Gastrocnemius medialis (tissue), 4 donors: ENCODE measurements around the gene ADTRP. TPM values are rescaled to one million over a fixed set of nuclear protein-coding genes. Genes with fewer than 3 reads are reported as not detected.

Source experiments
- ATAC-seq, 2 donors: fragments of 150-250 bp; one replicate each; pipeline ENCODE4 v1.9.1; 2016
- DNase-seq, 2 donors: peaks; one replicate each; pipeline ENCODE4 v3.0.0-alpha.2; 2019
- H3K27ac ChIP-seq, 4 donors: fragments of 200-600 bp; sonication (generic); 1 replicate in 1 of 4; 2 replicates in 3 of 4; pipeline ENCODE4 v1.5.1; 2016 to 2018; ENCODE audit warnings: mild to moderate bottlenecking in 2 of 4, moderate library complexity in 1 of 4
- H3K27me3 ChIP-seq, 3 donors: fragments of 200-600 bp; sonication (generic) in 2 of 3; 1 replicate in 1 of 3; 2 replicates in 2 of 3; pipeline versions ENCODE4 v1.5.1 to v1.6.0; 2016 to 2019; ENCODE audit warnings: mild to moderate bottlenecking in 1 of 3, moderate library complexity in 1 of 3
- H3K36me3 ChIP-seq, 2 donors: fragments of 200-600 bp; sonication (generic) in 1 of 2; one replicate each; pipeline ENCODE4 v1.5.1; 2017 to 2018
- H3K4me1 ChIP-seq, 2 donors: fragments of 200-600 bp; sonication (generic) in 1 of 2; one replicate each; pipeline ENCODE4 v1.5.1; 2016 to 2017; ENCODE audit warnings: mild to moderate bottlenecking in 2 of 2
- H3K4me3 ChIP-seq, 4 donors: fragments of 200-600 bp; sonication (generic) in 3 of 4; 1 replicate in 1 of 4; 2 replicates in 3 of 4; pipeline ENCODE4 v1.5.1; 2016 to 2019; ENCODE audit warnings: mild to moderate bottlenecking in 2 of 4
- H3K9me3 ChIP-seq, 3 donors: fragments of 200-600 bp; sonication (generic) in 2 of 3; 1 replicate in 1 of 3; 2 replicates in 2 of 3; pipeline ENCODE4 v1.5.1; 2016 to 2019
- CTCF ChIP-seq, 5 experiments: fragments of 450-650 bp in 3 of 5; fragments of 200-600 bp in 2 of 5; sonication (generic) in 2 of 5; IDR thresholded peaks in 4 of 5; conservative IDR thresholded peaks in 1 of 5; 1 replicate in 4 of 5; 2 replicates in 1 of 5; pipeline ENCODE4 v1.5.1; 2016 to 2019; ENCODE audit warnings: antibody characterized with exemption in 5 of 5, mild to moderate bottlenecking in 3 of 5, moderate library complexity in 3 of 5
- POLR2A ChIP-seq, 2 donors: fragments of 450-650 bp; IDR thresholded peaks; one replicate each; pipeline ENCODE4 v1.6.1; 2017; ENCODE audit warnings: antibody characterized with exemption in 2 of 2, mild to moderate bottlenecking in 2 of 2, moderate library complexity in 2 of 2
- in situ Hi-C, 4 donors: fragments of 200-750 bp; cut with MboI; loops; one replicate each; pipeline versions ENCODE4 v1.15.0 to v1.8.0; 2017; ENCODE audit warnings: low sequenced_read_pairs in 4 of 4
- intact Hi-C: fragments of 100-400 bp; cut with DNase I; formaldehyde crosslinking; loops from one replicate; pipeline ENCODE4 v1.15.1; 2023; ENCODE audit warnings: low total_unique reads
- total RNA-seq, 4 donors: library from RNA; depleted of rRNA; stranded (reverse); fragments of >200 nt; gene quantifications; one replicate each; pipeline versions ENCODE4 v1.1.0 to v1.2.3, GENCODE V29; 2016

ADTRP gene
- total RNA-seq = under 1 TPM in 2 of 4 donors, not detected in 2; 0.31 to 0.73 TPM

GRCh38 chr6:11778648-11779328, at the start of gene ADTRP:
TSS of gene ADTRP (minus strand) at chr6:11778803. CDS start at chr6:11778759, 44 bp downstream.
- intact Hi-C loops = no loop called here

GRCh38 chr6:11826779-11827178, 48.2 kb upstream of the ADTRP start:
- Histone ChIP-seq H3K4me1 (no peaks in the 10 kb centered on the region), H3K27me3 (no peaks in the 10 kb centered on the region), H3K4me3 (no peak overlapping the region), H3K27ac (no peak overlapping the region), H3K36me3 (no peaks in the 10 kb centered on the region), H3K9me3 (no peaks in the 10 kb centered on the region)
- in situ Hi-C loops = no loop called here
- no peak for DNase-seq
- no peak for ATAC-seq
- TF ChIP-seq CTCF (IDR thresholded peaks at IDR 0.05 in 4 of 5, conservative IDR thresholded peaks at IDR 0.05 in 1 of 5) (no peak), POLR2A (IDR thresholded peaks at IDR 0.05) (no peak)
- intact Hi-C loops = no loop called here

More at GRCh38 chr6:11778648-11779328, at the start of gene ADTRP:
- H3K36me3 ChIP-seq = no peaks in the 10 kb centered on the region
- H3K4me3 ChIP-seq = no peak within 1 kb of the TSS
- DNase-seq (no peak), ATAC-seq (peak in 1 of 2 donors; percentile 18)
- TF ChIP-seq CTCF (IDR thresholded peaks at IDR 0.05 in 4 of 5, conservative IDR thresholded peaks at IDR 0.05 in 1 of 5) (no peak), POLR2A (IDR thresholded peaks at IDR 0.05) (no peak)
- no peaks in the 10 kb centered on the region for H3K27me3 ChIP-seq
- no peaks in the 10 kb centered on the region for H3K9me3 ChIP-seq
- no peak within 1 kb of the TSS for H3K27ac ChIP-seq
- in situ Hi-C loops = no loop called here
- H3K4me1 ChIP-seq = no peaks in the 10 kb centered on the region

GRCh38 chr6:11824986-11825385, 46.4 kb upstream of the ADTRP start:
- TF ChIP-seq CTCF (IDR thresholded peaks at IDR 0.05 in 4 of 5, conservative IDR thresholded peaks at IDR 0.05 in 1 of 5) (no peak), POLR2A (IDR thresholded peaks at IDR 0.05) (no peak)
- H3K4me1 ChIP-seq = no peaks in the 10 kb centered on the region
- H3K36me3 ChIP-seq = no peaks in the 10 kb centered on the region
- H3K27me3 ChIP-seq = no peaks in the 10 kb centered on the region
- DNase-seq (no peak), ATAC-seq (no peak)
- no peaks in the 10 kb centered on the region for H3K9me3 ChIP-seq
- H3K27ac ChIP-seq = no peak overlapping the region
- intact Hi-C loops (no loop called here), in situ Hi-C loops (no loop called here)
- H3K4me3 ChIP-seq = no peak overlapping the region

GRCh38 chr6:11822346-11822745, 43.7 kb upstream of the ADTRP start:
- intact Hi-C loops (no loop called here), in situ Hi-C loops (no loop called here)
- Histone ChIP-seq H3K36me3 (no peaks in the 10 kb centered on the region), H3K4me3 (no peak overlapping the region), H3K27me3 (no peaks in the 10 kb centered on the region), H3K9me3 (no peaks in the 10 kb centered on the region), H3K4me1 (no peaks in the 10 kb centered on the region), H3K27ac (no peak overlapping the region)
- DNase-seq (no peak), ATAC-seq (no peak)
- TF ChIP-seq CTCF (IDR thresholded peaks at IDR 0.05 in 4 of 5, conservative IDR thresholded peaks at IDR 0.05 in 1 of 5) = no peak
- TF ChIP-seq POLR2A (IDR thresholded peaks at IDR 0.05) = no peak

GRCh38 chr6:11821781-11822180, 43.2 kb upstream of the ADTRP start:
- ATAC-seq (no peak), DNase-seq (no peak)
- TF ChIP-seq POLR2A (IDR thresholded peaks at IDR 0.05) (no peak), CTCF (IDR thresholded peaks at IDR 0.05 in 4 of 5, conservative IDR thresholded peaks at IDR 0.05 in 1 of 5) (no peak)
- in situ Hi-C loops (no loop called here), intact Hi-C loops (no loop called here)
- Histone ChIP-seq H3K9me3 (no peaks in the 10 kb centered on the region), H3K36me3 (no peaks in the 10 kb centered on the region), H3K4me3 (no peak overlapping the region), H3K27ac (no peak overlapping the region), H3K4me1 (no peaks in the 10 kb centered on the region), H3K27me3 (no peaks in the 10 kb centered on the region)
